HG03354 (cell line): ENCODE data around the gene ARID4B.
"Not testable (repeated sequence)": the region's sequence is repeated elsewhere in the genome, so short reads cannot be mapped to it uniquely, and the experiment has no call there.

Source experiments
- ATAC-seq: cut with Tn5 transposase; IDR thresholded peaks from one replicate; pipeline ENCODE4 v1.9.1; 2021; ENCODE audit warnings: mild to moderate bottlenecking; ENCODE audit not compliant: unreplicated experiment, poor library complexity, severe bottlenecking

The ARID4B gene

GRCh38 chr1:235181561-235182245 is 146.3 kb downstream of the ARID4B start:
- ATAC-seq = no peak

GRCh38 chr1:235180916-235181460 is 147.0 kb downstream of the ARID4B start:
- no peak for ATAC-seq

GRCh38 chr1:235176486-235176885 is 151.5 kb downstream of the ARID4B start:
- no peak for ATAC-seq

GRCh38 chr1:235169986-235170385 is 158.0 kb downstream of the ARID4B start:
- ATAC-seq = no peak

- ATAC-seq = no peak
Observed at GRCh38 chr1:235168375-235168774, 159.6 kb downstream of the ARID4B start.

GRCh38 chr1:235161685-235162327 is 166.2 kb downstream of the ARID4B start:
- no peak for ATAC-seq

- ATAC-seq = peak; percentile 94
Observed at GRCh38 chr1:235160957-235161684, 166.9 kb downstream of the ARID4B start, which contains the start of gene RBM34. Gene RBM34, minus strand, starts transcription at chr1:235161250. Its CDS starts 24 bp downstream, at chr1:235161226.

- peak; percentile 59 for ATAC-seq
Observed at GRCh38 chr1:235160383-235160956, 167.5 kb downstream of the ARID4B start.

- ATAC-seq = not testable (repeated sequence)
Observed at GRCh38 chr1:235159930-235160329, 168.0 kb downstream of the ARID4B start.

- ATAC-seq = not testable (repeated sequence)
Observed at GRCh38 chr1:235159284-235159683, 168.7 kb downstream of the ARID4B start.

- no peak for ATAC-seq
Observed at GRCh38 chr1:235158680-235159079, 169.3 kb downstream of the ARID4B start.

- no peak for ATAC-seq
Observed at GRCh38 chr1:235157150-235157549, 170.8 kb downstream of the ARID4B start.

- ATAC-seq = no peak
Observed at GRCh38 chr1:235156740-235157139, 171.2 kb downstream of the ARID4B start.

- no peak for ATAC-seq
Observed at GRCh38 chr1:235156265-235156664, 171.7 kb downstream of the ARID4B start.

GRCh38 chr1:235152235-235152634 is 175.7 kb downstream of the ARID4B start:
- ATAC-seq = no peak

GRCh38 chr1:235151033-235151432 is 176.9 kb downstream of the ARID4B start:
- no peak for ATAC-seq

- ATAC-seq = no peak
Observed at GRCh38 chr1:235149824-235150223, 178.2 kb downstream of the ARID4B start.

GRCh38 chr1:235147269-235147668 is 180.7 kb downstream of the ARID4B start:
- ATAC-seq = no peak

- ATAC-seq = no peak
Observed at GRCh38 chr1:235145639-235146038, 182.3 kb downstream of the ARID4B start.

- ATAC-seq = no peak
Observed at GRCh38 chr1:235142991-235143390, 185.0 kb downstream of the ARID4B start.
